BLaER1 (cell line): ENCODE measurements around the gene MEGF11.
A peak's percentile ranks its signal among the peaks of the same experiment; 100 is the strongest.

ENCODE experiments used
- H3K27ac ChIP-seq: shearing (Covaris generic); formaldehyde crosslinking; 2 replicates; pipeline ENCODE4 v1.8.1; 2022
- H3K27me3 ChIP-seq: shearing (Covaris generic); formaldehyde crosslinking; 2 replicates; pipeline ENCODE4 v1.8.1; 2022
- H3K36me3 ChIP-seq: shearing (Covaris generic); formaldehyde crosslinking; 2 replicates; pipeline ENCODE4 v1.8.1; 2022
- H3K4me1 ChIP-seq: shearing (Covaris generic); formaldehyde crosslinking; 2 replicates; pipeline ENCODE4 v1.8.1; 2022
- H3K4me2 ChIP-seq: shearing (Covaris generic); formaldehyde crosslinking; 2 replicates; pipeline ENCODE4 v1.8.1; 2022
- H3K4me3 ChIP-seq: shearing (Covaris generic); formaldehyde crosslinking; 2 replicates; pipeline ENCODE4 v1.8.1; 2022
- H3K9ac ChIP-seq: shearing (Covaris generic); formaldehyde crosslinking; 2 replicates; pipeline ENCODE4 v1.8.1; 2022
- H3K9me3 ChIP-seq: shearing (Covaris generic); formaldehyde crosslinking; 2 replicates; pipeline ENCODE4 v1.8.1; 2022
- H4K20me1 ChIP-seq: shearing (Covaris generic); formaldehyde crosslinking; 2 replicates; pipeline ENCODE4 v1.8.1; 2022
- Cebpa-rat ChIP-seq: shearing (Covaris generic); IDR thresholded peaks from 2 replicates; pipeline ENCODE4 v1.8.1; 2022

Gene MEGF11

DNA sequence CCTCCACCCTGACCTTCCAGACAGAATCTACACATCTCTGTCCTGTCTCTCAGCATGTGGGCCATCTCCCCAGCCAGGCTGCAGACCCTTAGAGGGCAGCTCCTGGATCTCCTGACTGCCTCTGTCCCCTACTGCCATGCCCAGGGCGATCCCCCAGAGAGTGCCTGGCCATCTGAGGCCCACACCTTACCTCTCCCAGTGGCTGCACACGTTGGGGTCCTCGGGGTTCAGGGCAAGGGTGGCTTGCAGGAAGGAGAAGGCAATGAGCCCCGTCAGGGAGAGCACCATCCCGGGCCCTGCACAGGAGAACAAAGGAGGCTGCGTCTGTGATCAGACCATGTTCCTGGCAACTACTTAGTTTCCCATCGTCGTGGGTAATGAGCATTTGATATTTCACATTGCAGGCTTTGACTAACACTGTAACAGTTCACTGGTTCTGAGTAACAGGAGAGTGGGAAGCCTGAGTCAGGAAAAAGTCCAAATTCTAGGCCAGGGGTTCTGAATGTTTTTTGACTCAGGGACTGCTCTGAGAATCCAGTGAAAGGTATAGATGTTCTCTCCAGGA is 125.4 kb downstream of the MEGF11 start:
- no peak overlapping the region for H3K9ac ChIP-seq
- no peak overlapping the region for H3K27ac ChIP-seq
- H3K4me3 ChIP-seq, result no peak overlapping the region
- H3K9me3 ChIP-seq, result no peaks in the 10 kb centered on the region
- H3K4me1 ChIP-seq, result peaks cover 65% of the 10 kb centered on the region
- peak overlapping the region; percentile 79 for H3K4me2 ChIP-seq
- no peaks in the 10 kb centered on the region for H3K27me3 ChIP-seq
- H4K20me1 ChIP-seq, result no peaks in the 10 kb centered on the region
- no peaks in the 10 kb centered on the region for H3K36me3 ChIP-seq
- TF ChIP-seq Cebpa-rat, result no peak

- TF ChIP-seq Cebpa-rat, result no peak
- Histone ChIP-seq H3K4me1 (peaks cover 57% of the 10 kb centered on the region), H4K20me1 (no peaks in the 10 kb centered on the region), H3K4me2 (peak overlapping the region; percentile 79), H3K9ac (peak overlapping the region; percentile 48; the same call in 1 of the 2 replicates), H3K27me3 (no peaks in the 10 kb centered on the region), H3K36me3 (no peaks in the 10 kb centered on the region), H3K4me3 (no peak overlapping the region), H3K9me3 (no peaks in the 10 kb centered on the region), H3K27ac (peak overlapping the region; percentile 72)
Measured at GRCh38 chr15:66126456-66126855, 127.1 kb downstream of the MEGF11 start.

- H3K4me2 ChIP-seq, result peak overlapping the region; percentile 79
- no peaks in the 10 kb centered on the region for H3K27me3 ChIP-seq
- peaks cover 53% of the 10 kb centered on the region for H3K4me1 ChIP-seq
- H3K4me3 ChIP-seq, result peak overlapping the region; percentile 6; the same call in 1 of the 2 replicates
- no peaks in the 10 kb centered on the region for H4K20me1 ChIP-seq
- no peaks in the 10 kb centered on the region for H3K36me3 ChIP-seq
- peak overlapping the region; percentile 72 for H3K27ac ChIP-seq
- TF ChIP-seq Cebpa-rat, result no peak
- peak overlapping the region; percentile 48; the same call in 1 of the 2 replicates for H3K9ac ChIP-seq
- no peaks in the 10 kb centered on the region for H3K9me3 ChIP-seq
Measured at GRCh38 chr15:66126031-66126441, 127.5 kb downstream of the MEGF11 start.

DNA sequence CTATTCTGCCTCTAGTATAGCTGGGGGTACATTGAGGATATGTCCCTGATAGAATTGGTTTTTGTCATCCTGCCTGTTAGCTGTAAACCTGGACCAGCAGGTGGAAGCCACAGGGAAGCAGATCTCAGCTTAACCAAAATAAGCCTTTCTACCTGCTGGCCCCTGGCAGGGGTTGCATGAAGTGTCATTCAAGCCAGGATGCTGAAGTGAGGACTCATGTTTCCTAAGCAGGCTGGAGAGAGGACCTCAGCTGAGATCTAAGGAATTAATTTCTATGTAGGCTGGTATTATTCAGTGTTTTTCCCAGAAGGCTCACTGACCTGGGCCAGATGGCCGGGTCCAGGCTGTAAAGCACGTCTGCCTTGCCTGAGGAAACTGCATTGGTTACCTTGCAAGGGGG is 128.9 kb downstream of the MEGF11 start:
- Histone ChIP-seq H3K9me3 (no peaks in the 10 kb centered on the region), H3K9ac (no peak overlapping the region), H3K4me2 (peak overlapping the region; percentile 79), H4K20me1 (no peaks in the 10 kb centered on the region), H3K4me3 (no peak overlapping the region), H3K36me3 (no peaks in the 10 kb centered on the region), H3K27me3 (no peaks in the 10 kb centered on the region), H3K4me1 (peaks cover 42% of the 10 kb centered on the region), H3K27ac (no peak overlapping the region)
- no peak for TF ChIP-seq Cebpa-rat

DNA sequence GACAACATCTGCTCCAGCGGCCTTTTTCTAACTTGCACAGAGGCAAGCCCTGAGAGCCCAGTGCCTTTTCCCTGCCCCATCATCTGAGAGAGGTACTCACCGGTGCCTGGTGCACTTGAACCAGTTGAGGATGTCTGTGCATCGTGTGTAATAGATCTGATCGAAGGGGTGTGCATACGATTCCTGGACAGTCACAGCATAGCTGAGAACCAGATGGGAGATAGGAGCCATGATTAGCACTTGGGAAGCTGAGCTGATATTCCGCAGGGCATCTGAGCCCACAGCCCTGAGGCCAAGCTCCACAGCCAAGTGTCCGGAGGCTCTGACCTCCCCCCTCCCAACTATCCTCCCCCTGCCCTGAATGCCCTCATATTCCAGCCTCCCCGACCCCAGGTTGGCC is 129.8 kb downstream of the MEGF11 start:
- Histone ChIP-seq H3K4me2 (no peak overlapping the region), H3K9ac (no peak overlapping the region), H3K4me3 (no peak overlapping the region), H3K4me1 (peaks cover 42% of the 10 kb centered on the region), H3K9me3 (no peaks in the 10 kb centered on the region), H4K20me1 (no peaks in the 10 kb centered on the region), H3K27me3 (no peaks in the 10 kb centered on the region), H3K27ac (no peak overlapping the region), H3K36me3 (no peaks in the 10 kb centered on the region)
- no peak for TF ChIP-seq Cebpa-rat

DNA sequence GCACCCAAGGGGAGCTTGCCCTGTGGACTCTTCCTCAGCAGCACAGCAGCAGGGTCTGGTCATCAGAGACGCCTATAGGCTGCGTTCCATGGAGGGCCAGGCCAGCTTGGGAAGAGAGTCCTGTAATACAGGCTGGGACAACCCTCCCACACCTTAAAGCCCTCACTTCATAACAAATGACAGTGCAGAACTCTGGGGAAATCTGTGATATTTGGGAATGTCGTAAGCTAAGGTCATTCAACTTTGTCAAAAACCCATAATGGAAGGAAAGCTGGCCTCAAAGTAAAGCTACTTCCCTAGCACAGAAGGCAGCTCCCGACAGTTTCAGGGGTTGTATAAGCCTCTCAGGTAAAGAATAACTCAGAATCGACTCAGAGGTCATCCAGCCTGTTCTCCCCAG is 133.1 kb downstream of the MEGF11 start:
- Histone ChIP-seq H3K27ac (no peak overlapping the region), H3K9ac (no peak overlapping the region), H3K4me1 (peaks cover 21% of the 10 kb centered on the region), H3K27me3 (no peaks in the 10 kb centered on the region), H3K36me3 (no peaks in the 10 kb centered on the region), H3K4me2 (no peak overlapping the region), H3K9me3 (no peaks in the 10 kb centered on the region), H3K4me3 (no peak overlapping the region), H4K20me1 (no peaks in the 10 kb centered on the region)
- TF ChIP-seq Cebpa-rat, result no peak

DNA sequence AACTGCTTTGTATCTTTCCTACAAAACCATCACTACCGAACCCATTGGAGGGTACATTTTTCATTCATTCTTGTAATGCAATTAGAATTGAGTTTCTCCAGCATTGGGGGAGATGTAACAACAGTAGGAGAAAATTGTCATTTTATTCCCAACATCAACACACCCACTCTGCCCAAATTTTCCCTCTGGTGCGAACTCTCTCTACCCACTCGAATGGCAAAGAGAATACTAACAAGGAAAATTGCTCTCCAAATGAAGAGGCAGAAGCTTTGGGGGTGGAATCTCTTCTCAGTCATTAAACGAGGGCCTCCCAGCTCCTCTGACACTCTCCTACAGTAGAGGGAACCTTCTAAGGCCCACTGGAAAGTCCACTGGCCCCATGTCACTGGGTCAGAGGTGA is 135.7 kb downstream of the MEGF11 start:
- H3K27me3 ChIP-seq, result peaks cover 5% of the 10 kb centered on the region; the same call in 1 of the 2 replicates

GRCh38 chr15:66115568-66116206 is 137.9 kb downstream of the MEGF11 start:
- no peak for TF ChIP-seq Cebpa-rat
- peaks cover 5% of the 10 kb centered on the region; the same call in 1 of the 2 replicates for H3K27me3 ChIP-seq
- H3K27ac ChIP-seq, result no peak overlapping the region
- H3K4me2 ChIP-seq, result peak overlapping the region; percentile 66
- peaks cover 37% of the 10 kb centered on the region for H3K4me1 ChIP-seq
- H3K9me3 ChIP-seq, result no peaks in the 10 kb centered on the region
- no peaks in the 10 kb centered on the region for H4K20me1 ChIP-seq
- H3K4me3 ChIP-seq, result no peak overlapping the region
- no peak overlapping the region for H3K9ac ChIP-seq
- H3K36me3 ChIP-seq, result no peaks in the 10 kb centered on the region

More for the DNA sequence above, 135.7 kb downstream of the MEGF11 start:
- H3K4me3 ChIP-seq, result no peak overlapping the region
- peaks cover 37% of the 10 kb centered on the region for H3K4me1 ChIP-seq
- no peak overlapping the region for H3K9ac ChIP-seq
- no peak for TF ChIP-seq Cebpa-rat
- no peak overlapping the region for H3K27ac ChIP-seq
- no peak overlapping the region for H3K4me2 ChIP-seq
- no peaks in the 10 kb centered on the region for H4K20me1 ChIP-seq
- no peaks in the 10 kb centered on the region for H3K9me3 ChIP-seq
- H3K36me3 ChIP-seq, result no peaks in the 10 kb centered on the region

DNA sequence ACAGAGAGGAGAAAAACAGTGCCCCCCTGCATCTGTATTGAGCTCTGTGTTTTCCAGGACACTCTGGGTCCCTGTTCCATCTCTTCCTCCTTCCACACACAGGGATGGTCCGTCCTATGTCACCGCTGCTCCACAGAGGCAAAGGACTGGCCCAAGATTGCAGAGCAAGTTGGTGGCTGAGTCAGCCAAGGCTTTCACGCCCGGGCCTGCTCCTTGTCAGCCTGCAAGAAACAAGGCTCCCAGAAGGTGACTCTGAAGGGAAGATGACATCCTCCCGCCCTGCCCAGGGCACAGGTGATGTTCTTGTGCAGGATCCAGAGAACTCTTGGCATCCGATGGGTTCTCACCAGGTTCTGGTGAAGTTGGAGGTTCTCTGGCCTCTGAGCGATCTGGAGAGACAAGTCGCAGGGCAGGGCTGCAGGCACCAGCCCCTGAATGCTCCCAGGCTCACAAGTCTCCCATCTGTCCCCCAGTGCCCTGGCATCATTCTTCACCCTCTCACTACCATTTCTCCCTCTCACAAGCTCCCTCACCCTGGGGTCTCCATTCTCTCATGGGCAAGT is 138.6 kb downstream of the MEGF11 start:
- TF ChIP-seq Cebpa-rat, result no peak
- Histone ChIP-seq H4K20me1 (no peaks in the 10 kb centered on the region), H3K9ac (no peak overlapping the region), H3K27ac (no peak overlapping the region), H3K36me3 (no peaks in the 10 kb centered on the region), H3K9me3 (no peaks in the 10 kb centered on the region), H3K27me3 (peaks cover 5% of the 10 kb centered on the region; the same call in 1 of the 2 replicates), H3K4me2 (peak overlapping the region; percentile 66), H3K4me1 (peaks cover 37% of the 10 kb centered on the region), H3K4me3 (no peak overlapping the region)

DNA sequence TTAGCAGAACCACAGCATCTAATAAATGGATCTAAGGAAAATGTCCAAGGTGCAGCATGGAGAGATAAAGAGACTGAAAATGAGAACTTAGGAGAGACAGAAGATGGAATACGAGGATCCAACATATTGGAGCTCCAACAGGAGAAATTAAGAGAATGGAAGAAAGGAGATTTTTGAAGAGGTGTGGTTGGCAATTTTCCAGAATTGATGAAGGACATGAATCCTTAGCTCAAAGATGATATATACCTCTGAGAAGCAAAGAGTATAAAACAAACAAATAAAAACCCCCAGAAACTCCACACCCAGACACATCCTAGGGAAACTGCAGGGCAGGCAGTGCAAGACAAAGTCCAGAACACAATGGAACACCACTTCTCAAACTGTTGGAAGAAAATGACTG is 141.2 kb downstream of the MEGF11 start:
- Histone ChIP-seq H3K4me2 (no peak overlapping the region), H3K27me3 (peaks cover 5% of the 10 kb centered on the region; the same call in 1 of the 2 replicates), H3K4me1 (peaks cover 44% of the 10 kb centered on the region), H4K20me1 (no peaks in the 10 kb centered on the region), H3K36me3 (no peaks in the 10 kb centered on the region), H3K27ac (no peak overlapping the region), H3K4me3 (no peak overlapping the region), H3K9me3 (no peaks in the 10 kb centered on the region), H3K9ac (no peak overlapping the region)
- no peak for TF ChIP-seq Cebpa-rat
